NCI-H187 treated with DMSO at 0.1 percent for 48 hours (cell line): ENCODE results near the gene CACUL1.

Experiments used
- DNase-seq: peaks from one replicate; lab custom pipeline; 2025; lab: John Stamatoyannopoulos, UW

CACUL1 gene

DNA sequence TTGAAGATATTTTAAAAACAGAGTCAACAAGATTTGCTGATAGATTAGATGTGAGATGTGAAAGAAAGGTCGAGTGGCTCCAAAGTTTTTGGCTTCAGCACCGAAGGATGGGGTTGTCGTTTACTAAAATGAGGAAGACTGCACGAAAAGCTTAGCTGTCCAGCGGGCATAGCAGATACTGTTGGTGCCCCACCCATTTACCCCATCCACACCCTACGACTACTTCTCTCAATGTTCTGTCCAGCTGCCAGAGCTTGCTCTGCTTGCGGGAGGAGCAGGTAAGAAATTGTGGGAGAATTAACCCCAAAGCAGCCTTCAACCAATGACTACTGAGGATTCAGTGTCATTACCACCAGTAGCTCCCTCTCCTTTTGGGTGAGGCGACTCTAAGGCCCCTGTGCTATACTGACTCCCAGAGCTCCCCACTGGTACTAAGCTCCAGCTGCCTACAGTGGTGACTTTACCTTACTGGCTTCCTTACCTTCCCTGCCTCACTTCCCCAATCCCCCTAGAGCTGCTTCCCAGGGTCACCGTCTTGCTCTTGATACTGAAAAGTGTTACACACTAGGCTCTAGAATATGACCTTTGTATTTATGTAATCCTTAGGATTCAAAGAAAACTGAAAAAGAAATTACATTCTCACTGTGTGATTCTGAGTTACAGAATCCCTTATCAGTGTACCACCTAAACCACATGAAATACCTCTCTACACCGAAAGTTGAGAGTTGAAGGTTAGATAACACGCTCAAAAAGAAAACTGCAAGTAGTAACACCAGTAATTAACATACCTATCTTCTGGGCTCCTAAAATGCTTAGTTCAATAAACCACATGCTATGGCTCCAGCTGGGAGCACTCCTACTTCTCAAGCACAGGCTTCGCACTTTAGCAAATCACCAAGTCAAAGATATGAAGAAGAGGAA lies 22.3 kb downstream of the CACUL1 start:
- no peak for DNase-seq

DNA sequence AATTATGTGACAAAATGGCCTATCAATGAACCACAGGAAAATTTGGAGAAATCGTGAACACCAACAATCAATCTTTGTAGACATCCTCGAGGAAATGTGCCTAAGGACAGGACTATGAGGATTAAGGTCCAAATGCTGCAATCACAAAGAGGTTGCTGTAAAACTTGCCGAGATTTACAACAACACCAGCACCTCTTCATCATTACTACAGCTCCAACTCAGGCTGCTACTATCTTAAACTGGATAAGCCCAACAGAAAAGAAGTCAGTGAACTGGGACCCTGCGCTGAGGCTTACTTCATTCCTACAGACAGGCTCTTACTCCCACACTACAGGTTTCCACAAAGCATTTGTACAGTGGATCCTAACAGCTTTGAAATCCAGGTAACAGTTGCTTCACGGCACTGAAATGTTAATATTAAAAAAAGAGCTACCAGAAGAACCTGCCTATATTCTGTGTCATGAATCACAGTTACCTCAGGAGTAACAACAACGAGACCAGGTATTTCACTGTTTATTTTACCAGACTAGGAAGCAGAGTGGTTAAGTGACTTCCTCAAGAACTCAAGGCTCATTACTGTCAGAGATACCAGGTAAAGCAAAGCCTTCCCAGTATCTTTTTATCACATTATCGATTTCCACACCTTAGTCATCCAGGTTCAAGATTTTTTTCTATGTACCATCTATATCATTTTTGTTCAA lies 23.9 kb downstream of the CACUL1 start:
- DNase-seq = no peak

DNA sequence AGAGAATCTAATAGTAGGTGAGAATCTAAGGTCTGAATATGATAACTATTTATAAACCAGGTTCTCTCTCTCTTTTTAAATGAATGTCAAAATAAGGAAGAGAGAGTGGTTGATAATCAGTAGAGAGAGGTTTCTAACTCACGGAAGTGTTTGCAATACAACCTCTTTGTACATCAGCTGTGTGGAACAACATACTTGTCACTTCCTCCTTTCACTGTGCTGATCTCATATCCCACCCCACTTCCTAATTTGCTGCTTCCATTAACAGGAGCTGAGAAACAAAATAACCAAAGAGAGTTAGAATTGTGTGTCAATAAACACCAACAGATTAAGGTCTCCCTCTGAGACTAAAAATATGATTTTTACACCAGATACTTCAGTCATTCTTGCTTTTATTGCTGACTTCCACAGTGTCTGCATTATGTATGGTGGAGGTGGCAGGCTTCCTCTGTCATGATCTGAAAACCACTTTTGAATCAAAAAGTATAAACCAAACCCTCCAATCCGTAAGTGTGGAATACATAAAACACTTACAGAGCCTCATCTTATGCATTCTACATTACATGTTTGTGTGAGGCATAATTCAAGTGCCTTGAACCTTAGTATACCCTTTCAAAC lies 25.0 kb downstream of the CACUL1 start:
- DNase-seq = no peak

DNA sequence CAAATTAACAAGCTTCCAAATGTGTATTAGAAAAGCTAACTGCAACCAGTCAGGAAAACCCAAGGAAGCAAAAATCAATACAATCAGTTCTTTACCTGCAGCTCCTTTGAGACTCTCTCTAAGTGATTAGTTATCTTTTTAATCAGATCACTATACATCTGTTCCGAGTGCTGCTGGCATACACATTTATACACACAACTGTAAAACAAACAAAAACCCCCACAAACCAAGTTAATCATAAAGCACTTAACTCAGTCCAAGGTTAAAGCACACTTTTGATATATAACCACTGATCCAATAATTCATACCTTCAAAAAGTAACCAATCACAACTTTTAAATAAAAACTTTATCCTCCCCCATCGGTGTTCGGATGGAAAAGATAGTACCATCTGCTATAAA lies 25.6 kb downstream of the CACUL1 start:
- DNase-seq = no peak

DNA sequence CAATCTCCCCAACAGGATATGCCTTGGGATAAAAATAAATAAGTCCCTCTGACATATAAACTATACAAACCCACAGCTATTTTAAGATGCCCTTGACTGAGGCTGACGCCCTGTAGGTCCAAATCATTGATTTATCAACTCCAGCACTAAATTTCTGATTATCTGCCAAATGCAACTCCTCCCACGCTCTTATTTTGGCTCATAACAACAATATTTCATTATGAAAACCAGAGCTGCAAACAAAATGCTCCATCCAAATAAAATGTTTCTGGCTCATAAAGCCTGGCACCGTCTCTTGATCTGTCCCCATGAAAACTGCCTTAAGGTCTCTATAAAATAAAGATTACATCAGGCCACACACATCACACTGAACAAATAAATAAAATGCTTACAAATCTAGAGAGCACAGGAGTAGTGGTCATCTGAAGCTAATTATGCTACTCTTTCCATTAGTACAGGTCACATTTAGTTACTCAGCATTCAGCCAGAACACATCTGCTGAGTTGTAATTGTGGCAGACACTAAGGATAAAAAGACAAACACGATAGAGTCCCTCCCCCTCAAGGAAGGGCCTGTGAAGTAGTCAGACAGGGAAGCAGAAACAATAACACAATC lies 28.8 kb downstream of the CACUL1 start:
- DNase-seq = no peak

DNA sequence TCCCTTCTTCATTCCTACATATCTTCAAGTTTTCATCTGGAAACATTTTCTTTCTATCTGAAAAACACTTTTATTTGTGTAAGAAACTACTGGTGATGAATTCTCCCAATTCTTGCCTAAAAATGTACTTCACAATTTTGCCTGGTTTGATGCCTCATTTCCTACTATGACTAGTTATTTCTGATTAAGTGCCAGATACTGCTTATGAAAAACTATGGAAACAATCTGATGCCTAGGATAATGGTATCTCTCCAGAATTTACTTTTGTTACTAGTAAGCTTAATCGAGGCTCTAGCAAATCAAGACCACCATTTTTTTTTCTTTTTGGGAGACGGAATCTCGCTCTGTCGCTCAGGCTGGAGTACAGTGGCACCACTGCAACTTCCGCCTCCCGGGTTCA lies 31.3 kb downstream of the CACUL1 start:
- DNase-seq = no peak

DNA sequence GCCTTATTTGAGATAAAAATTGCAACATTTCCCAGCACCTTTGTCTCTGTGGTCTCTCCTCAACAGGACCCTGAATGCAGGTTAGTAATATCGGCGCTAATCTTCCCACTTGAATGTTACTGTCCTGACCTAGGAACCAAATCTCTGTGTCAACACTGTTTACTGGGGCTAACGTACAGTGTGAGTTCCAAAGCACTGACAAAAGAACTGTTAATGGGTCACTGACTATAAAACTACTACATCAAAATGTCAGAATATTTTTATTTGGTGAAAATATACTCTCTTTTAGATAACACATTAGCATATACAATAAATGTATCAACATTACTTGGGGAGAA lies 33.3 kb downstream of the CACUL1 start:
- no peak for DNase-seq

DNA sequence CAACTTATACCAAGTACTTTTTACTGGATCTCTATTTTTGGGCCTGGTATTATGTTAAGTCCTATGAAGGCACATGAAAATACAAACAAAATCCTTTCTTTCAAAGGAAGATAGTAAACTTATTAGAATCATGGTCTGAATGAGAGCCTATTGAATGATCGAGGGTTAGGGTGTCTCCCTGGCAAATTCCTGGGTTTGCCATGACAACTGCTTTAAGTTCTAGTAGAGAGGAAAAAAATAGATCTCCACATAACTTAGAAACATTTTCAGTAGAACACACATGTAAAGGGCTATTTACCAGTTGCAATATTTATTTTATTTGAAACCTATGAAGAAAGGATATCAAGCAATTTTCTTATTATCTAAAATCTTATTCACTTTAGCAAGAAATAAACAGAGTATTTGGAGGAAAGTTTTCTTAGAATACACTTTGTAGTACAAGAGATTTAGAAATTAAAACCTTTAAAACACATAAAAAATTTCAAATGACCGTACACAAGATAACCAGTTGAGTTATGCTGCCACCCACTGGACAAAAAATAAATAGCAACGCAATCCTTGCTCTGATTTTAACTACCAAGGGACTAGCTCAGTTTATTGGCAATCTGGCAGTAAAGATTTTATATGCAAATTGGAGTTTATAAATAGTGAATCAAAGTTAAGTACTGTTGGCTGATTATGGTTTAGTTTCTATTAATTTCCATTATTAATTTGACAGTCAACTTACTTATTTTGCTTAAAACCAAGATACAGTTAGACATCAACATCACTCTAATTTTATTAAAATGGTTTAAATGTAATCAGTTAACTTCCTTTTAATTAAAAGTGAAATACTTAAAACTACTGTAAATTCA lies 33.9 kb downstream of the CACUL1 start:
- DNase-seq = no peak

DNA sequence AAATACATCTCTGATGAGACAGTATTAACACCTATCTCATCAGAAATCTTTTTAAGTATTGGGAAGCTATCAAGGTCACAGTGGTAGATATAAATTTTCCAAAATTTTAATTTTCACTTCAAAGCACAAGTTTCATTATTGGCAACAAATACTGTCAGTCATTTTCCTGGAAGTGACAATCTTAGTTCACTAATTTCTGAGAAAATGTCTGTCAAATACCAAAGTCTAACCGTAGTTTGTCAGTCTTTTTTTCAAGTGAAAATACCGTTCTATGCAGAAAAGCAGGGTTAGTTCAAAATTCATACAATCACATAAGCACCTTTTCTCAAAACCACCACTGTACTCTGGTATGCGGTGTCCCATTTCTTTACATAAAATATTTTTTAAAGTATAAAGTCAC lies 40.4 kb downstream of the CACUL1 start:
- DNase-seq = no peak

DNA sequence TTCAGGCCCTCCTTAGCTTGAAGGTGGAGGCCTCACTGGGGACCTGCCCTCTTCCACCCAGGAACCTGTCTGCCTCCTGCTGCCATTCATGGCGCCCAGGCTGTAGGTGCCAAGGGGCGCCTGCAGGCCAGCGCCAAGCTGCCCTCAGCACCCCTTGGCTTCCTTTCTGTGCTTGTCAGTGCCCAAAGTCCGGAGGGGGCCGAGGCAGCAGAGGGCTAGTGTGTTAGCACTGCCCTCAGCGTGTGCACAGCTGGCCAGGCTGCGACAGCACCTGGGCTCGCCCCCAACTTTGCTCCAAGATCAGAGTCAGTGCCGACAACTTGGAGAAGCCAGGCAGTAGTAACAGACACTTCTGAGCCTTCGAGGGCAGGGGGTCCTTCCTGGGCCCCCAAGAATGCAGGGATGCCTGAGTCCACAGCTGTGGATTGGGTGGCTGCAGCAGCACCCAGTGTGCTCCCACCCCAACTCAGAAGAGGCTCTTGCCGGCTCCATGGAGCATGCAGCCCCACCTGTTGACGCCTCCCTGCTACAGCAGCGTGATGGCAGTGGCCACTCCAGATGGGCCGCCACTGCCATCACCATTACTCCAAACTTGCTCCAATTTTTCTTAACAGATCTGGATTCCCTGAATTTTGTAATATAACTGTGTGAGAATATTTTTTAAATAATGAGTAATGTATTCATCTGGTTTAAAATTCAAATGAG lies 41.7 kb downstream of the CACUL1 start:
- DNase-seq = no peak

DNA sequence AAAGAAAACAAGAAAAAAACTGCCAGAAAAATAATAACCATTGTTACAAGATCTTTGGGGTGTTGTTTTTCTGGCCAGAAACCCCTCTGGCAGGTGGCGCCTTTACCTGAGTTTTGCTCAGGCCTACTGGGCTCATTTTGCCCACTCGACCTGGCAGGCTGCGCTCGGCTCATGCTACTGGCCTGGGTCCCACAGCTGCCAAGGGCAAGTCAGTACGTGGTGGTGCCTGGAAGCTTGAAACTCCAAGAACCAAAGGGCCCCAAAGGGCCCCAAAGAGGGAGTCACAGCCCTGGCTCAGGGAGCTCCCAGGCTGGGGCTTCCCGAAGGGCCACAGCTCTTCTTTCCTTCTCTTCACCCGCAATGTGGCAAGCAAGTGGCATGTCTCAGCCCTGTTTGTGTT lies 42.7 kb downstream of the CACUL1 start:
- no peak for DNase-seq

DNA sequence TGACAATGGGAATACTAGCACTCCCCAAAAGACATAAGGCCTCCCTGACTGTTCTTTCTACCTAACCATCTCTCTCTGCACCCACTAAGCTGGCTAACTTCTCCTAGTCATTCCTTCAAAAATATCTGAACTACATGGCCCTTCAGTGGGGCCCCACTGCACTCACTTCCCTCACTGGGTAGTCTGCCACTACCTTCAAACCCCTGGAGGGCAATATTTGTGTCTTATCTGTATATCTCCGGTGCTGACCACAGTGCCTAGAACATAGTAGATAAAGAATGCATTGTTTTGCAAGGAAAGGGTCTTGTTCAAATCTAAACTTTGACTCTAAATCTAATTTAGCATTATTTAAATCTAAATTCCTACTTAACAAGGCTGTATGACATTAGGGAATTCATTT lies 44.3 kb downstream of the CACUL1 start:
- DNase-seq = no peak

DNA sequence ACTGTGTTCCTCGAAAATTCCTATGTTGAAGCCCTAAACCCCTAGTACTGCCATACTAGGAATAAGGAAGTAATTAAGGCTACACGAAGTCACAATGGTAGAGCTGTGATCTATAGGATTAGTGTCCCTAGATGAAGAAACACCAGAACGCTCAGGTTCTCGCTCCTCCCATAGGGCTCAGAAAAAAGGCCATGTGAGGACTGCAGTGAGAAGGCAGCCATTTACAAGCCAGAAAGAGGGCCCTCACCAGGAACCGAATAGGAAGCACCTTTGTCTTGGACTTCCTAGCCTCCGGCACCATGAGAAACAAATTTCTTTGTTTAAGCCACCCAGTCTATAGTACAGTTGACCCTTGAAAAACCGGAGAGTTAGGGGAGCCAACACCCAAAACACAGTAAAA lies 46.2 kb downstream of the CACUL1 start:
- no peak for DNase-seq

DNA sequence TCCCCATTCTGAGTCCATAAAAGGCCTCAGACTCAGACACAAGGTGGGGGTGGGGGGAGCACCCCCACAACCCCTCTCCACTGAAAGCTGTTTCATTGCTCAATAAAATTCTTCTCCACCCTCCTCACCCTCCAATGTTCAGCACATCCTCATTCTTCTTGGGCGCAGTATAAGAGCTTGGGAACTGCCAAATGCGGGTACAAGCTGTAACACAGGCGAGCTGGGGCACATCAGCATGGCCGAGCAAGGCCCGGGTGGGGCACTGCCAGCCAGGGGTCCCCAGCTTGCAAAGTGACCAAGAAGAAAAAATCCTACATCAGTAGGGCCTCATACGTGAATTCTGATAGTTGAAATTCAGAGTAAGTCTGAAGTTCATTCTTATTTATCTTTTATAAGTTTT lies 50.1 kb downstream of the CACUL1 start:
- no peak for DNase-seq

DNA sequence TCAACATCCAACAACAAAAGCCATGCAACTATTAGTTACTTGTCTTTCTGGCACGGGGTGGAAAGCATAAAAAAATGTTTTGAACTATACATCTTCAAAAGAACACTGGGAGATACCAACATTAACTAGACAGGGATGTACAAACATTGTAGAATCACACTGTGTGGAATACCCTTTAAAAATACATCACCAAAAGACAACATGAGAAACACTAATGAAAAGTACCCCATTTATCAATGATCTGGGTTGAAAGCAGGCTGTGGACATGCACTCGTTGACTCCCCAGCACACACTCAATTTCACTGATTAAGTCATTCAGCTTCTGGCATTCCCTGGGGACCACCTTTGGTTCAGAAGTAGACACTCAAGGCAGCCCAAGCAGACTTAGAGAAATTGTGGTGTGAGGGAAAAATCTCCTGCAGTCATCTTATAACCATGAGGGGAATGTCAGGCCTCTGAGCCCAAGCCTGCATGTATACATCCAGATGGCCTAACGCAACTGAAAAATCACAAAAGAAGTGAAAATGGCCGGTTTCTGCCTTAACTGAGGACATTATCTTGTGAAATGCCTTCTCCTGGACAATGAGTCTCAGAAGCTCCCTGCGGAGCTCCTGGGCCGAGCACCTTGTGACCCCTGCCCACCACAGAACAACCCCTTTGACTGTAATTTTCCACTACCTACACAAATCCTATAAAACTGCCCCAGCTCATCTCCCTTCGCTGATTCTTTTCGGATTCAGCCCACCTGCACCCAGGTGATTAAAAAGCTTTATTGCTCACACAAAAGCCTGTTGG lies 53.0 kb downstream of the CACUL1 start:
- DNase-seq = no peak

DNA sequence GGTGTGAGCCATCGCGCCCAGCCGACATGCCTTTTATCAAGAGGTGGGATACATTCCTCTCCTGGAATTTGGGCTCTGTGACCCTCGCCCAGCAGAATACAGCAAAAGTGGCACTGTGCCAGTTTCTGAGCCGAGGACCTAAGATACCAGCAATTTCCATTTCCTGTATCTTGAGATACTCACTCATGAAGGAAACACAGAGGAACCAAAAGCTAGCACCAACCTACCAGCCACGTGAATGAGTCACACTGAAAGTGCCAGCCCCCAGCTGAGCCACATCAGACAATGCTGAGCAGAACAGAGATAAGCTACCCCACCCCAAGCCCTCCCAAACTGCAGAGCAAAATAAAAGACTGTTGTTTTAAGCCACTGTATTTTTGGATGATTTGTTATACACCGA lies 56.3 kb downstream of the CACUL1 start:
- DNase-seq = no peak

DNA sequence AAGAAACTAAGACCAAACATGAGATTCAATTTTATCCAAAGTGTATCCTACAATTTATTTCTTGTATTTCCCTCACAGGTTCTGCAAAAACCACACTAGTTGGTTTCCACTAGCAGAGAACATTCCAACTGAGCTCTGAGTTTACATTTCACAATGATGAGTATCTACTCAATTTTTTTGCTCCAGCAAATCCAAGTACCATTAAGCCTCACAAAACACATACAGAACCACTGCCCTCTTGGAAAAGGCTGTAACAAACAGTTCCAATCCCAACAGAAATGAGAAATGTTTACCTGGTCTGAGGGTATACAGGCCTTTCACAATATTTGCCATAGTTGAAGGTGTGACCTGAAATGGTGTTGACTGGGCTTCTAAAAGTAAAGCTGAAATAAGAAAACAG lies 59.9 kb downstream of the CACUL1 start:
- no peak for DNase-seq

DNA sequence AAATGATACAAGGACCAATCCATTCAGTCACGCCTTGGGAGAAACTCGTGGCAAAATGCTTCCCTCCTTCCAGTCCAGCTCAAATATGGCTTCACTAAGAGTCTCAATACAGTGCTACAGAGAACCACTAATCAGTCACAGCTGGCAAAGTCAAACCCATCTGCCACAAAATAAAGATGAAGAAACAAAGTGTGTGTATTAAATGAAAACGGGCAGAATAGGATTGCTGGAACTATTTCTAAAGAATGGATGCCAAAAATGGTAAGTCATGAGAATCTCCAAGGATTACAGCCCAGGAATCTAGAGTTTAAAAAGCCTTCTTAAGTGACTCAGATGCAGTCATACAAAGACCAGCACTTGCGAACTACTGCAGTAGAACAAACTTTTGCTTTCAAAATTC lies 61.9 kb downstream of the CACUL1 start:
- no peak for DNase-seq

DNA sequence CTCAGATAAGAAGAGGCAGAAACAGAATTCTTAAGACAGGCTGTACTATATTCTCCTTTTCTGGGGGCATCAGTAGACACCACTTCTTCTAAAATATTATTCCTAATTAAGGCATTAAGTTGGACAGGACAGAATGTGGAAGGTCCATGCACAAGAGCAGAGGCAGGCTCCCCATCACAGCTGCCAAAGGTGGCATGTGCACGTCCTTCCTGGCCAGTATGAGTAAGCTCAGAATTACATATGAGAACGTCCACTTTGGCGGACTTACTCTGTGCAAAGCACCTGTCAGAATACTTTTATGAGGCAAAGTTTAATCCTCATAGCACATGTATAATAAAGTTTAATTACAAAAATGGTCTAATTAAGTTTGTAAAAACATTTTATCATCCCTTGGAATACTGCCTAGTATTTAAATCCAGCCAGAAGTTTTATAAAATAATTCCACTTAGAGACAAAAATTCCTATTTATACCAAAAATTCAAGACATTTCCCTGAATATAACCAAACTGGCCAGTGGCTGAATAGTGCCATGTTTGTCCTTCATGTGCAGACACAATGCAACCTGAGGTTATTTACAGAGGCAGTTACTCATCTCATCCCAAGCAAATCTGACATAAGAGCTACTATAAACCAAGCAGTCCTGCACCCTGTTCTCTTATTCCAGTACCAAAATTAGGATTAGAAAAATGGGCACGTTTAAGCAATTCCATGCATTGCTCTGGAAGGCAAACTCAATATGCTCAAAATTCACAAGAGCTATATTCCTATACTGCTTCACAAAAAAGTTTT lies 65.5 kb downstream of the CACUL1 start:
- no peak for DNase-seq

DNA sequence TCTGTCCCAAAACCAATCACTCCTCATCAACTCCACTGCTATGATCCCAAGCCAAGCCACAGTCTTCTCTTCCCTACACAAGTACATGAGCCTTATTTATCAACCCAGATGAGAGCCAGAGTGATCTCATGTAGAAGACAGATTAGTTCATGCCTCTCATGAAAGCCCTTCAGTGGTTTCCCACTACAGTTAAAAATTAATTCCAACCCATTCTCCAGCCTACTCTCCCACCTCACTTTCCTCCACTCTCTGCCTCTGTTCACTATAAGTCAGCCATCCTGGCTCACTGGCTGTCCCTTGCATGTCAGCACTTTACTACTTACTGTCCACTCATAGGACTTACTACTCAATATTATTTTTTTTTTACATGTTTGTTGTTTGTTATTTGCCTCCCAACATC lies 67.3 kb downstream of the CACUL1 start:
- no peak for DNase-seq
